ENCODE results near the gene ACSF3. TPM values are rescaled to one million over a fixed set of nuclear protein-coding genes. Genes with fewer than 3 reads are reported as not detected.

The ACSF3 gene
- total and polyA plus RNA-seq, 2 of the 4 experiments (the other 2 are of a cell fraction): 9.5 to 14.2 TPM

DNA sequence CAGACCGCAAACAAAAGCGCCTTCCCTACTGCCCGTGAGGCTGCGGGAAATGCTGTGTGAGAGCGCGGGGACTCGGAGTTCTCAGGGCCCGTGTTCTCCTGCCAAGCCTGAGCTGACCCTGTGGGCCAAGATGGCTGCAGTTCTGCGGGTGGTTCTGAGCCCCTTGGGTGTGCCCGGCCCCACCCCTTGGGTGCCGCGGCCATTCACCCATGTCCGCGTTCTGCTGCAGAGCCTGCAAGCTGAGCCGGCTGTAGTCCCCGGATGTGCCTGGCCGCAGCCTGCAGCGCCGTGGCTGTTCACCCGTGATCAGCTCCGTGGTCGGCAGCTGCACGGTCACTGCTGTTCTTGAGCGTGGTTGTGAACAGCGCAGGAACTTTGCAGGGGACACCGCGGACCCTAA is 20.0 kb downstream of the ACSF3 start:
- in situ Hi-C loops (cut with MboI; ENCODE audit: low sequenced_read_pairs): no loop called here

More for the DNA sequence above, 20.0 kb downstream of the ACSF3 start:
- Histone ChIP-seq H3K79me1 (ENCODE audit: low read depth in 1 of 2, low read length in 2 of 2) (peaks cover 6 to 15% of the 10 kb centered on the region in 2 experiments), H3K4ac (ENCODE audit: low read depth, low read length) (no peak overlapping the region), H3K27me3 (ENCODE audit: control insufficient read depth, insufficient read depth, low read length) (no peaks in the 10 kb centered on the region), H2AK5ac (ENCODE audit: low read depth, low read length) (no peak overlapping the region), H2BK15ac (ENCODE audit: low read depth, low read length) (no peak overlapping the region), H4K8ac (ENCODE audit: low read depth in 2 of 2, low read length in 2 of 2) (no peak overlapping the region), H3K9me3 (ENCODE audit: control insufficient read depth, insufficient read depth, low read length) (no peaks in the 10 kb centered on the region), H3K14ac (replicated peaks; ENCODE audit: low read depth, low read length) (no peak overlapping the region), H3K4me3 (ENCODE audit: insufficient read depth, low read depth, low read length) (no peak overlapping the region), H2AK9ac (replicated peaks; ENCODE audit: low read depth, low read length, poor library complexity) (no peak overlapping the region), H2BK5ac (ENCODE audit: low read depth, low read length, poor library complexity, severe bottlenecking) (no peak overlapping the region), H2AFZ (replicated peaks; ENCODE audit: low read length, poor library complexity) (no peak overlapping the region), H3K4me2 (ENCODE audit: low read depth, low read length) (no peak overlapping the region), H3K27ac (ENCODE audit: insufficient read depth, low read length) (no peak overlapping the region), H2BK20ac (ENCODE audit: low read depth, low read length) (no peak overlapping the region), H3K9me1 (ENCODE audit: insufficient read depth, low read length) (peaks cover 6% of the 10 kb centered on the region; the same call in 1 of the 2 replicates), H4K91ac (ENCODE audit: insufficient read depth, low read depth, low read length) (no peak overlapping the region), H3K36me3 (ENCODE audit: control insufficient read depth, insufficient read depth, low read length) (peaks cover 53% of the 10 kb centered on the region), H3K18ac (ENCODE audit: low read depth, low read length) (no peak overlapping the region), H3K56ac (ENCODE audit: extremely low read depth, insufficient read depth, low read length) (no peak overlapping the region), H3K23ac (ENCODE audit: low read depth, low read length) (no peak overlapping the region), H2BK120ac (ENCODE audit: low read depth, low read length) (no peak overlapping the region), H4K5ac (ENCODE audit: low read depth, low read length) (no peak overlapping the region), H4K20me1 (ENCODE audit: insufficient read depth, low read length) (no peaks in the 10 kb centered on the region), H3K4me1 (ENCODE audit: control insufficient read depth, insufficient read depth, low read length) (no peaks in the 10 kb centered on the region), H3K9ac (ENCODE audit: low read depth, low read length) (no peak overlapping the region)
- WGBS, 2 experiments (ENCODE audit: extremely low coverage in 2 of 2, insufficient read length in 1 of 2): 95% methylated on average over 23 of the region's 27 CpGs; no CpG with 5 or more reads in 1 of the 2 experiments
- dilution Hi-C loops (cut with HindIII; ENCODE audit: low sequenced_read_pairs, unreplicated experiment) (no loop called here), intact Hi-C loops (cut with micrococcal nuclease) (no loop called here)
- POLR2A ChIA-PET (ENCODE audit: unreplicated experiment): no interaction called here
- no peak for DNase-seq
- no peak for ATAC-seq (ENCODE audit: low read depth)
- CTCF ChIA-PET: no interaction called here
- no TSS peak for BruUV-seq (replicated peaks)
- TF ChIP-seq MAFK (IDR thresholded peaks at IDR 0.05; ENCODE audit: low read depth, low read length): no peak
- no peak for TF ChIP-seq RCOR1 (IDR thresholded peaks at IDR 0.05; ENCODE audit: insufficient replicate concordance, low read length)
- TF ChIP-seq RAD21 (IDR thresholded peaks at IDR 0.05; ENCODE audit: low read length): no peak
